ENCODE results near the gene P2RX4.
"Not testable (repeated sequence)": the region's sequence is repeated elsewhere in the genome, so short reads cannot be mapped to it uniquely, and the experiment has no call there.

Gene P2RX4

GRCh38 chr12:121277374-121277759, 67.4 kb downstream of the P2RX4 start:
- no peak for DNase-seq (ENCODE audit: low spot score)

DNA sequence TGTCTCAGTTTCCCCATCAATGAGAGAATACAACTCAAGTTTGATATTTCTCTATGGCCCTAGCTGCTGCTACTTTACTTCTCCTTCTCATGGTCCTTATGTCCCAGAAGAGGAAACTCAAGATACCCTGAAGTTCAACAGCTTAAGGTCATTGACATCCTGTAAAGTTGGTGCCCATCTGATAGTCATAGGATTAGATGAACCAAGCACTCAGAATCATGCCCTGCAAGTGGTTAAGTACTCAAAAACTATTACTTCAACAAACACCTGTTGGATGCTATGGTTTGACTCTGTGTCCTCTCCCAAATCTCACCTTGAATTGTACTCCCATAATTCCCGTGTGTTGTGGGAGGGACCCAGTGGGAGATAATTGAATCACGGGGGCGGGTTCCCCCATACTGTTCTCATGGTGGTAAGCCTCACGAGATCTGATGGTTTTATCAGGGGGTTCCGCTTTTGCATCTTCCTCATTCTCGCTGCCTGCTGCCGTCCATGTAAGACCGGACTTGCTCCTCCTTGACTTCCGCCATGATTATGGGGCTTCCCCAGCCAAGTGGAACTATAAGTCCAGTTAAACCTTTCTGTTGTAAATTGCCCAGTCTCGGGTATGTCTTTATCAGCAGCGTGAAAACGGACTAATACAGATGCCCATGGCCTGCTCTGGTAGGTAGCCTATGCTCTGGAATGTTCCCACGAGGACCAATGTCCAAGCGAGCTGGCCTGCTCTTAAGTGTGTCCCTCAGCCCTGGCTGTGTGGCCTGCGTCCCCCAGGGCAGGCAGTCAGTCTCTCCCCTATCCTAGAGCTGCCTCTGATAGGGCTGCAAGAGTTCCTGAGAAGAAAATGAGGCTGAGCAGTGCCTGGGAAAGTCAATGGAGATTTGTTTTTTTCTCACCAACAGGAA, 68.5 kb downstream of the P2RX4 start:
- no peak for DNase-seq (ENCODE audit: low spot score)

- no peak for DNase-seq (ENCODE audit: low spot score)
Observed at GRCh38 chr12:121279071-121279375, 69.1 kb downstream of the P2RX4 start.

GRCh38 chr12:121279507-121279915, 69.6 kb downstream of the P2RX4 start:
- no peak for DNase-seq (ENCODE audit: low spot score)

GRCh38 chr12:121280531-121280930, 70.6 kb downstream of the P2RX4 start:
- DNase-seq (ENCODE audit: low spot score) = not testable (repeated sequence)

DNA sequence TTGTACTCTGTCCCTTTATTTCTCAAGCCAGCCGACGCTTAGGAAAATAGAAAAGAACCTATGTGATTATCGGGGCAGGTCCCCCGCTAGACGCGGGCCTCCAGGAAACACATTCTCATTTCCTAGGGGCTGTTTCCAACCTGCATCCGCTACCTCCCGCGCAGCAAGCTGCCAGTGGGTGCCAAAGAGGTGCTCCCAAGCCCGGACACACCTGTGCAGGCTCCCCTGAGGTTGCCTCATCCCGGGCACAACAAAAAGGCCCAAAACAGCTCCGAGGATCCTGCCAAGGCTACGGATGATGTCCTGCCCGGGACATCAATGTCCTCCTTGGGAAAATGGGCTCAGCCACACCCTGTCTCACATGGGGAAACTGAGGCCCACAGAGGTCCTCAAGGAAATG, 71.2 kb downstream of the P2RX4 start:
- DNase-seq (ENCODE audit: low spot score) = not testable (repeated sequence)

DNA sequence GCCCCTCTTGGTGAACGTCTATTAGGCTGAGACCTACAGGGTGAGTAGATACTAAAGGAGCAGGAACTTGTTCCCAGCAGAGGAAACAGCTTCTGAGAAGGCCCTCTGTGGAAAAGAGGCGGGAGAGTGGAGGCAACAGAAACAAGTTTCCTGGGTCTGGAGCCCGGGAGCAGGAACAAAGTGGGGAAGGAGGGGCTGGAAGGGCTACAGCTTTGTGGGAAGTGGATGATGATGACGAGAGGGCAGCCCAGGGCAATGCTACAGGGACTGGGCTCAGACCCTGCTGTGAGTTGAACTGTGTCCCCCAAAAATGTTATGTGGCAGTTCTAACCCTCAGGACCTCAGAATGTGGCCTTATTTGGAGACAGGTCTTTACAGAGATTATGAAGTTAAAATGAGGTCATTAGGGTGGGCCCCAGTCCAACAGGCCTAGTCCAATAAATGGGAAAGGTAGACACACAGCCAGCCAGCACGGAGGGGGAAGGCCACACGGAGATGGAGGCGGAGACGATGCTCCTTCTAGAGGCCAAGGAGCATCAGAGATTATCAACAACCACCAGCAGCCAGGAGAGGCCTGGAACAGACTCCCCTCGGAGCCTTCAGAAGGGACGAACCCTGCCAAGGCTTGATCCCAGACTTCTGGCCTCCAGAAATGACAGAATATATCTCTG, 72.3 kb downstream of the P2RX4 start:
- DNase-seq (ENCODE audit: low spot score) = no peak

GRCh38 chr12:121282910-121283309, 73.0 kb downstream of the P2RX4 start:
- not testable (repeated sequence) for DNase-seq (ENCODE audit: low spot score)

DNA sequence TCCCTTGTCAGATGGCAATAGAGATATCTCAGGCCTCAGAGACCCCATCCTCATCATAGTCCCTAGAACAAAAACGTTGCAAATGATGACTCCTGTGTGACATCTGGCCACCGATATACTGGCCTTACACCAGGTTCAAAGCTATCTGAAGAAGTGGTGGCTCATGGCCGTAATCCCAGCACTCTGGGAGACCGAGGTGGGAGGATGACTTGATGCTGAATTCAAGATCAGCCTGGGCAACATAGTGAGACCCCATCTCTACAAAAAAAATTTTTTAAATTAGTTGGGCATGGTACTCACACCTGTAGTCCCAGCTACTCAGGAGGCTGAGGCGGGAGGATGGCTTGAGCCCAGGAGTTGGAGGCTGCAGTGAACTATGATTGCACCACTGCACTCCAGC, 73.5 kb downstream of the P2RX4 start:
- DNase-seq (ENCODE audit: low spot score) = no peak

Measured in HuH-7 (cell line).